Measurements from ENCODE around the gene SIRT5. TPM values are rescaled to one million over a fixed set of nuclear protein-coding genes. Genes with fewer than 3 reads are reported as not detected.

Gene SIRT5
- total RNA-seq, 1 donor from 2014 or later, result 18.2 TPM

DNA sequence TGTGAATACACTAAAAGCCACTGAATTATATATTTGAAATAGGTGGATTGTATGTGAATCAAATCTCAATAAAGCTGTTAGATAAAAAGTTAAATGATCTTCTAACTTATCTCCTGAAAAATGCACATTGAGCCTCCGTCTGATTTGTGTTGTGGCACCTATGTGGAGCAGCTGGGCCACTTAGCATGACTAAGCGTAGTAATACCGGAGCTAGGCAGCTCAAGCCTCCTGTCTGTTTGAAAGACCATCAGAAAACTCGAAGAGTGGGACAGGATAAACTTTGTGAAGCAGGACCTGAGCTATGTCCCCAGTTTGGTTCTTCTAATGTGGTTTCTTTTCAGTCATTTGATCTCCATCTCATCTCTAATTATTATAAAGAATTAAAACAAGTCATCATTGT is 29.7 kb downstream of the SIRT5 start:
- Mint-ChIP-seq H3K36me3 (ENCODE audit: insufficient read depth) (peaks cover 28% of the 10 kb centered on the region), H3K27ac (peak overlapping the region; percentile 33), H3K4me3 (ENCODE audit: low read depth) (no peak overlapping the region), H3K9me3 (ENCODE audit: low read depth) (peaks cover 3% of the 10 kb centered on the region), H3K4me1 (ENCODE audit: low read depth) (peaks cover 27% of the 10 kb centered on the region), H3K27me3 (no peaks in the 10 kb centered on the region)
- TF ChIP-seq, protein P1, sequence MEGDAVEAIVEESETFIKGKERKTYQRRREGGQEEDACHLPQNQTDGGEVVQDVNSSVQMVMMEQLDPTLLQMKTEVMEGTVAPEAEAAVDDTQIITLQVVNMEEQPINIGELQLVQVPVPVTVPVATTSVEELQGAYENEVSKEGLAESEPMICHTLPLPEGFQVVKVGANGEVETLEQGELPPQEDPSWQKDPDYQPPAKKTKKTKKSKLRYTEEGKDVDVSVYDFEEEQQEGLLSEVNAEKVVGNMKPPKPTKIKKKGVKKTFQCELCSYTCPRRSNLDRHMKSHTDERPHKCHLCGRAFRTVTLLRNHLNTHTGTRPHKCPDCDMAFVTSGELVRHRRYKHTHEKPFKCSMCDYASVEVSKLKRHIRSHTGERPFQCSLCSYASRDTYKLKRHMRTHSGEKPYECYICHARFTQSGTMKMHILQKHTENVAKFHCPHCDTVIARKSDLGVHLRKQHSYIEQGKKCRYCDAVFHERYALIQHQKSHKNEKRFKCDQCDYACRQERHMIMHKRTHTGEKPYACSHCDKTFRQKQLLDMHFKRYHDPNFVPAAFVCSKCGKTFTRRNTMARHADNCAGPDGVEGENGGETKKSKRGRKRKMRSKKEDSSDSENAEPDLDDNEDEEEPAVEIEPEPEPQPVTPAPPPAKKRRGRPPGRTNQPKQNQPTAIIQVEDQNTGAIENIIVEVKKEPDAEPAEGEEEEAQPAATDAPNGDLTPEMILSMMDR (IDR thresholded peaks at IDR 0.05; ENCODE audit: unreplicated experiment), result no peak
- no peak for DNase-seq (ENCODE audit: low spot score, unreplicated experiment)

DNA sequence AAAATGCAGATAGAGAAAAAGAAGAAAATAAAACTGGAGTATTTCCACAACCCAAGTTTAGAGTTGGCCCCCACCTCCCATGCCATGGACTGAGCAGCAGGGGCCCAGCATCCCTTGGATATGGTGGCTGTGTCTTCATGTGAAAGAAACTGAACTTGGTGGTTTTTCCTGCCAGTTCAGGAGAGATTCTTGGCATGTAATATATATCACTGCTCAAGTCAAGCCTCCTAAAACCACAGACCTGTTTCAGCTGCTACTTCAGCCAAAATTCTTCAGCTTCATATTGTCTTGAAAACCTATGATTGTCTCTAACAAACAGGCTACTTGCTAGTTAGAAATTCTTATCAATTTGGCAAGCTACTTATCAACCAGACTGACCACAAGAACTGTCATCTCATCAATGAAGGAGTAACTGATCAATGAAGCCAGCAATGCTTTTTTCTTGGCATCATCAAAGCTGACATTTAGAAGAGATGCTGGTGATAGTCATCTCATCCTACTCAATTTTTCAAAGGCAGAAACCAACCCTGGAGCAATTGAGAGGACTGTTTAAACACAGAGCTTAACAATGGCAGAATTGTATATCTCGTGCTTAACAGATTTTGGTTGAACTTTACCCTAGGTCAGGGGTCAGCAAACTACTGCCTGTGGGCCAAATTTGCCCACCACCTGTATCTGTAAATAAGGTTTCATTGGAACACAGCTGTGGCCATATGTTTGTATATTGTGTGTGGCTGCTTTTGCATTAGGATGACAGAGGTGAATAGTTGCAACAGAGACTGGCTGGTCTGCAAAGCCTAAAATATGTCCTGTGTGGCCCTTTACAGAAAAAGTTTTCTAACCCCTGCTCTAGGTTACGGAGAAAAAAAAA is 30.4 kb downstream of the SIRT5 start:
- DNase-seq (ENCODE audit: low spot score, unreplicated experiment), result no peak
- H3K4me1 Mint-ChIP-seq (ENCODE audit: low read depth), result peaks cover 27% of the 10 kb centered on the region
- peak overlapping the region; percentile 86 for H3K27ac Mint-ChIP-seq
- H3K27me3 Mint-ChIP-seq, result no peaks in the 10 kb centered on the region
- TF ChIP-seq, protein P1 (IDR thresholded peaks at IDR 0.05; ENCODE audit: unreplicated experiment), result no peak
- H3K36me3 Mint-ChIP-seq (ENCODE audit: insufficient read depth), result peaks cover 23% of the 10 kb centered on the region
- peaks cover 3% of the 10 kb centered on the region for H3K9me3 Mint-ChIP-seq (ENCODE audit: low read depth)
- no peak overlapping the region for H3K4me3 Mint-ChIP-seq (ENCODE audit: low read depth)

DNA sequence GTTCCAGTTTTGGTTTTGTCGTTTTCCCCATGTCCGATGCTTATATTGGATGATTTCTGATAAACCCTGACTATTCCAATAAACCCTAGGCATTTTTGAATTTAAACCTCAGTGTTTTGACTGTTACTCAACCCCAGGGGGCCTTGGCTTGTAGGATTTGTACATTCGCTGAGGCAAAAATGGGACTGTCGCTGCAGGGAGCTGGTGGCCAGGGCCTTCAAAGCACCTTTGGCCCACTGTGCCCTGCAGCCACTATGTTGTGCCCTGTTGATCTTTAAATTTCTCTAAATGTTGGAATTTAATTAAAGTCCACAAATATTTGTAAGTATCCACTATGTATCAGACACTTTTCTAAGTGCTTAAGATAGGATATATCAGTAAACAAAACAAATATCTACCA is 31.2 kb downstream of the SIRT5 start:
- Mint-ChIP-seq H3K36me3 (ENCODE audit: insufficient read depth) (peaks cover 21% of the 10 kb centered on the region), H3K27me3 (no peaks in the 10 kb centered on the region), H3K4me1 (ENCODE audit: low read depth) (peaks cover 27% of the 10 kb centered on the region), H3K4me3 (ENCODE audit: low read depth) (no peak overlapping the region), H3K27ac (peak overlapping the region; percentile 86), H3K9me3 (ENCODE audit: low read depth) (peaks cover 3% of the 10 kb centered on the region)
- DNase-seq (ENCODE audit: low spot score, unreplicated experiment), result no peak
- TF ChIP-seq, protein P1 (IDR thresholded peaks at IDR 0.05; ENCODE audit: unreplicated experiment), result no peak

DNA sequence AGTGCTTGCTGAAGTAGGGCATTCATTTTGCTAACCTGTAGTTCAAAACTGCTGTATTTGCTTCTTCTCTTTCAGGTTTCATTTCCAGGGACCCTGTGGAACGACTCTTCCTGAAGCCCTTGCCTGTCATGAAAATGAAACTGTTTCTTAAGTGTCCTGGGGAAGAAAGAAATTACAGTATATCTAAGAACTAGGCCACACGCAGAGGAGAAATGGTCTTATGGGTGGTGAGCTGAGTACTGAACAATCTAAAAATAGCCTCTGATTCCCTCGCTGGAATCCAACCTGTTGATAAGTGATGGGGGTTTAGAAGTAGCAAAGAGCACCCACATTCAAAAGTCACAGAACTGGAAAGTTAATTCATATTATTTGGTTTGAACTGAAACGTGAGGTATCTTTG is 37.3 kb downstream of the SIRT5 start:
- Mint-ChIP-seq H3K9me3 (ENCODE audit: low read depth) (no peaks in the 10 kb centered on the region), H3K27ac (no peak overlapping the region), H3K4me3 (ENCODE audit: low read depth) (no peak overlapping the region), H3K36me3 (ENCODE audit: insufficient read depth) (peaks cover 2% of the 10 kb centered on the region), H3K4me1 (ENCODE audit: low read depth) (peaks cover 18% of the 10 kb centered on the region), H3K27me3 (no peaks in the 10 kb centered on the region)
- TF ChIP-seq, protein P1 (IDR thresholded peaks at IDR 0.05; ENCODE audit: unreplicated experiment), result no peak
- no peak for DNase-seq (ENCODE audit: low spot score, unreplicated experiment)

DNA sequence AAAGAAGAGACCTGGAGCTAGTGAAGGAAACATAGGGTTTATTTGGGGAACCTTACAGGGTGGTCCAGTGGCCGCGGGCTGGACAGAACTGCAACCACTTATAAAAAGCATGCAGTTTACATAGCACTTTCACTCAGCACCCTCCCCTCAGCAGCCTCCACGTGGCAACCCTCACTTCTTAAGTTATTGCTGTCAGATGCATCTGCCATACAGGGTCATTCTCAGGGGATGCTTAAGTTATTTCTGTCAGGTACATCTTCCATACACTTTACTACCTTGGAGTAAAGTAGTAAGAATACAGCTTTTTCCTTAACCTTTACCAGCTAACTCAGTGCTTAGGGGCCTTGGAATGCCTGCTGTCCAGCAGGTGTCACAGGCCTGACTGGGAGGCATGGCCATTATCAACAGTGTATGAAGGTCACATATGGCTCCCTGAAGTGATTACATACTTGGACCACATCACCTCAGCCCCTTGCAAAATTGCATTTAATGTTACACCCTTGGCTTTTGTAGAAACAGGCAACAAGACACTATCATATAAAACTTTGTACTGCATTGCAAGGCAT is 38.7 kb downstream of the SIRT5 start:
- no peak overlapping the region for H3K4me3 Mint-ChIP-seq (ENCODE audit: low read depth)
- H3K27me3 Mint-ChIP-seq, result no peaks in the 10 kb centered on the region
- H3K4me1 Mint-ChIP-seq (ENCODE audit: low read depth), result peaks cover 23% of the 10 kb centered on the region
- H3K36me3 Mint-ChIP-seq (ENCODE audit: insufficient read depth), result peaks cover 3% of the 10 kb centered on the region
- no peak overlapping the region for H3K27ac Mint-ChIP-seq
- no peaks in the 10 kb centered on the region for H3K9me3 Mint-ChIP-seq (ENCODE audit: low read depth)
- TF ChIP-seq, protein P1 (IDR thresholded peaks at IDR 0.05; ENCODE audit: unreplicated experiment), result no peak
- no peak for DNase-seq (ENCODE audit: low spot score, unreplicated experiment)

All from progenitor cell of endocrine pancreas (in vitro differentiated cells).